ENCODE data around the gene LIN9. TPM values are rescaled to one million over a fixed set of nuclear protein-coding genes. Genes with fewer than 3 reads are reported as not detected.

LIN9 gene
- total and polyA plus RNA-seq, 2 donors (not counting 3 experiments of a cell fraction or from before 2014, with no cell fraction given): 2.5 to 7.6 TPM

DNA sequence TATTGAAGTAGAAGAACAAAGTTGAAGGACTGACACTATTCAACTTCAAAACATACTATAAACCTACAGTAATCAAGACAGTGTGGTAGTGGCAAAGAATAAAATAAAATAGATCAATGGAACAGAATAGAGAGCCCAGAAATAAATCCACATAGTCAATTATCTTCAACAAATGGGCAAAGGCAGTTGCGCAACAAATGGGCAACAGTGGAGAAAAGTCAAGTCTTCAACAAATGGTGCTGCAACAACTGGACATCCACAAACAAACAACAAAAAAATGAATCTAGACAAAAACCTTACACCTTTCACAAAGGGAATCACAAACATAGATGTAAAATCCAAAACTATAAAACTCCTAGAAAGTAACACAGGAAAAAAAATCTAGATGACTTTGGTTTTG, 47.1 kb downstream of the LIN9 start:
- H3K4me3 ChIP-seq (replicated peaks in 1 of 3; ENCODE audit: insufficient read depth in 1 of 3, low read depth in 1 of 3, low read length in 3 of 3): no peak overlapping the region
- H3K4me1 ChIP-seq (ENCODE audit: control insufficient read depth, extremely low read depth, insufficient read depth, low read length): no peaks in the 10 kb centered on the region
- no peak overlapping the region for H3K9ac ChIP-seq (replicated peaks; ENCODE audit: extremely low read depth, insufficient read depth, low read length)
- no peak overlapping the region for H3K27ac ChIP-seq (ENCODE audit: insufficient read depth, low read depth, low read length)
- FAIRE-seq (no peak), DNase-seq (ENCODE audit: low read depth, low spot score) (no peak)
- intact Hi-C loops (cut with micrococcal nuclease): no loop called here
- ChIA-PET CTCF (no interaction called here), POLR2A (no interaction called here)
- TF ChIP-seq GATA2 (IDR thresholded peaks at IDR 0.05; ENCODE audit: insufficient read depth, insufficient read length, low read depth, low read length) (no peak), JUN (IDR thresholded peaks at IDR 0.05; ENCODE audit: borderline replicate concordance, insufficient read depth, insufficient read length, low read depth) (no peak), POLR2A (IDR thresholded peaks at IDR 0.05; ENCODE audit: low read depth, low read length) (no peak), POLR2AphosphoS5 (IDR thresholded peaks at IDR 0.05; ENCODE audit: insufficient read depth, low read depth, low read length) (no peak), MYC (IDR thresholded peaks at IDR 0.05; ENCODE audit: low read depth, low read length) (no peak), MAX (IDR thresholded peaks at IDR 0.05; ENCODE audit: insufficient read depth, insufficient read length) (no peak), EZH2 (IDR thresholded peaks at IDR 0.05; ENCODE audit: borderline replicate concordance, low read depth, low read length, severe bottlenecking) (no peak), FOS (IDR thresholded peaks at IDR 0.05; ENCODE audit: borderline replicate concordance, insufficient read depth, low read length) (no peak)
- TF ChIP-seq, protein P1, sequence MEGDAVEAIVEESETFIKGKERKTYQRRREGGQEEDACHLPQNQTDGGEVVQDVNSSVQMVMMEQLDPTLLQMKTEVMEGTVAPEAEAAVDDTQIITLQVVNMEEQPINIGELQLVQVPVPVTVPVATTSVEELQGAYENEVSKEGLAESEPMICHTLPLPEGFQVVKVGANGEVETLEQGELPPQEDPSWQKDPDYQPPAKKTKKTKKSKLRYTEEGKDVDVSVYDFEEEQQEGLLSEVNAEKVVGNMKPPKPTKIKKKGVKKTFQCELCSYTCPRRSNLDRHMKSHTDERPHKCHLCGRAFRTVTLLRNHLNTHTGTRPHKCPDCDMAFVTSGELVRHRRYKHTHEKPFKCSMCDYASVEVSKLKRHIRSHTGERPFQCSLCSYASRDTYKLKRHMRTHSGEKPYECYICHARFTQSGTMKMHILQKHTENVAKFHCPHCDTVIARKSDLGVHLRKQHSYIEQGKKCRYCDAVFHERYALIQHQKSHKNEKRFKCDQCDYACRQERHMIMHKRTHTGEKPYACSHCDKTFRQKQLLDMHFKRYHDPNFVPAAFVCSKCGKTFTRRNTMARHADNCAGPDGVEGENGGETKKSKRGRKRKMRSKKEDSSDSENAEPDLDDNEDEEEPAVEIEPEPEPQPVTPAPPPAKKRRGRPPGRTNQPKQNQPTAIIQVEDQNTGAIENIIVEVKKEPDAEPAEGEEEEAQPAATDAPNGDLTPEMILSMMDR (IDR thresholded peaks at IDR 0.05; ENCODE audit: extremely low read depth in 1 of 2, insufficient read depth in 1 of 2, low read depth in 1 of 2, low read length in 2 of 2): no peak
- H3K9me3 ChIP-seq (replicated peaks; ENCODE audit: control insufficient read depth, insufficient read depth, low read length): no peaks in the 10 kb centered on the region
- no peaks in the 10 kb centered on the region for H3K36me3 ChIP-seq (ENCODE audit: control insufficient read depth in 2 of 2, extremely low read depth in 1 of 2, insufficient read depth in 2 of 2, low read length in 2 of 2)
- no peak overlapping the region for H2AFZ ChIP-seq (ENCODE audit: low read depth, low read length)
- no peaks in the 10 kb centered on the region for H3K79me2 ChIP-seq (ENCODE audit: control insufficient read depth, insufficient read depth, low read length)
- H3K4me2 ChIP-seq (ENCODE audit: insufficient read depth, low read length): no peak overlapping the region
- H3K27me3 ChIP-seq (ENCODE audit: control insufficient read depth in 2 of 2, insufficient read depth in 2 of 2, low read length in 2 of 2): no peaks in the 10 kb centered on the region
- no TSS peak for BruUV-seq (replicated peaks)
- H4K20me1 ChIP-seq (replicated peaks; ENCODE audit: control insufficient read depth, extremely low read depth, insufficient read depth, low read length): no peaks in the 10 kb centered on the region
- dilution Hi-C loops (cut with MboI; ENCODE audit: extremely low pct_ligation_motif_present, low sequenced_read_pairs): no loop called here
- no peaks in the 10 kb centered on the region for H3K9me1 ChIP-seq (replicated peaks; ENCODE audit: control insufficient read depth, extremely low read depth, insufficient read depth, low read length)

All from endothelial cell of umbilical vein (primary cell).